Hypothalamus (tissue), 51 donors: ENCODE results near the gene SMAD4.
"Not testable (repeated sequence)": the region's sequence is repeated elsewhere in the genome, so short reads cannot be mapped to it uniquely, and the experiment has no call there.

Experiments used
- DNase-seq, 51 donors: peaks; one replicate each; lab custom pipeline; 2025; lab: John Stamatoyannopoulos, UW

Gene SMAD4

DNA sequence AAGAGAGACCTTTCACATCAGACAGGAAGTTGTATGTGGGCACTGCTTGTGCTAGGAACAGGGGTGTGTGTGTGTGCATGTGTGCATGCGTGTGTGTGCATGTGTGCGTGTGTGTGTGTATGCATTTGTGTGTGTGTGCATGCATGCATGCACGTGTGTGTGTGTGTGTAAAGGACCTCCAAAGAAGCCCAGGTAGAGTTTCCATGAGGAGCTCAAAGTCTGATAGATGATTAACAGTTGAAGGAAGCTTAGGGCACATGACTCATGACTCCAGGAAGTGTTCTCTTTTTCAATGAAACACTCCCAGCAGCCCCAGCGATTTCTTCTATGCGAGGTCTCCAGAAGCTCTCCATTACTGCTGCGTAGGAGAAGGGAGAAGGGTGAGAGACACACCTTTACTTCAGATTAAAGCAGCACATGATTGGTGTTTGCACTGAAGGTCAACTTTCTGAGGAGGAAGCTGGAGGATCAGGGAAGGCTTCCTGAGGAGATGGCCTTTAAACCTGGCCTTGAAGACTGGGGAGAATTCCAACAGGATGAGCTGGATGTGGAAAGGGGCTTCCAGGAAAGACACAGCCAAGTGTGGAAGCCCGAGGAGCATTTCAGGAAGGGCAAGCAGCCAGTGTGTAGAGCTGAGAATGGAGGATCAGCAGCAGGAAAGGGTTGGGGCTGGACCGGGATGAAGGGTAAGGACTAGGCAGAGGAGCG, 77.7 kb downstream of the SMAD4 start:
- no peak for DNase-seq

GRCh38 chr18:51108330-51108729, 78.3 kb downstream of the SMAD4 start:
- no peak for DNase-seq

GRCh38 chr18:51110073-51110797, 80.2 kb downstream of the SMAD4 start:
- peak in 43 of 51 donors; percentile 3 to 78 (median 33) for DNase-seq

DNA sequence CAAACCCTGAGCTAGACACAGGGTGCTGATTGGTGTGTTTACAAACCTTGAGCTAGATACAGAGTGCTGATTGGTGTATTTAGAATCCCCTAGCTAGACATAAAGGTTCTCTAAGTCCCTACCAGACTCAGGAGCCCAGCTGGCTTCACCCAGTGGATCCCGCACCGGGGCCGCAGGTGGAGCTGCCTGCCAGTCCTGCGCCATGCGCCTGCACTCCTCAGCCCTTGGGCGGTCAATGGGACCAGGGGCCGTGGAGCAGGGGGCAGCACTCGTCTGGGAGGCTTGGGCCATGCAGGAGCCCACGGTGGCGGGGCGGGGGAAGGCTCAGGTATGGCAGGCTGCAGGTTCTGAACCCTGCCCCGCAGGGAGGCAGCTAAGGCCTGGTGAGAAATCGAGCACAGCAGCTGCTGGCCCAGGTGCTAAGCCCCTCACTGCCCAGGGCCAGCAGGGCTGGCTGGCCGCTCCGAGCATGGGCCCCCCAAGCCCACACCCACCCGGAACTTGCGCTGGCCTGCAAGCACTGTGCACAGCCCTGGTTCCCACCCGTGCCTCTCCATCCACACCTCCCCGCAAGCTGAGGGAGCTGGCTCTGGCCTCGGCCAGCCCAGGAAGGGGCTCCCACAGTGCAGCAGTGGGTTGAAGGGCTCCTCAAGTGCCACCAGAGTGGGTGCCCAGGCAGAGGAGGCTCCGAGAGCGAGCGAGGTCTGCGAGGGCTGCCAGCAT, 81.8 kb downstream of the SMAD4 start:
- DNase-seq: not testable (repeated sequence)

DNA sequence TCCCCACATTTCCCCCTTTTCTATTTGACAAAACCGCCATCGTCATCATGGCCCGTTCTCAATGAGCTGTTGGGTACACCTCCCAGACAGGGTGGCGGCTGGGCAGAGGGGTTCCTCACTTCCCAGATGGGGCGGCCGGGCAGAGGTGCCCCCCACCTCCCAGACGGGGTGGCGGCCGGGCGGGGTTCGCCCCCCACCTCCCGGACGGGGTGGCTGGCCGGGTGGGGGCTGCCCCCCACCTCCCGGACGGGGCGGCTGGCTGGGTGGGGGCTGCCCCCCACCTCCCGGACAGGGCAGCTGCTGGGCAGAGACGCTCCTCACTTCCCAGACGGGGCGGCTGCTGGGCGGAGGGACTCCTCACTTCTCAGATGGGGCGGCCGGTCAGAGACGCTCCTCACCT, 87.0 kb downstream of the SMAD4 start:
- not testable (repeated sequence) for DNase-seq

GRCh38 chr18:51119561-51119960, 89.5 kb downstream of the SMAD4 start:
- DNase-seq: not testable (repeated sequence)

DNA sequence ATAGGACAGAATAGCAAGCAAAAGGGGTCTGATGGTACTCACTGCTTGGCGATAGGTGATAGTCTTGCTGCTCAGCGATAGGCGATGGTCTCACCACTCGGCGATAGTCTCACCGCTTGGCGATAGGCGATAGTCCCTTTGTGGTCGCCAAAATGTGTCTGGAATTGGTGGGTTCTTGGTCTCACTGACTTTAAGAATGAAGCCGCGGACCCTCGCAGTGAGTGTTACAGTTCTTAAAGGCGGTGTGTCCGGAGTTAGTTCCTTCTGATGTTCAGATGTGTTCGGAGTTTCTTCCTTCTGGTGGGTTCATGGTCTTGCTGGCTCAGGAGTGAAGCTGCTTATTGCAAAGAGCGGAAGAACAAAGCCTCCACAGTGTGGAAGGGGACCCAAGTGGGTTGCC, 90.0 kb downstream of the SMAD4 start:
- DNase-seq: not testable (repeated sequence)

GRCh38 chr18:51120809-51121596, 91.0 kb downstream of the SMAD4 start:
- DNase-seq: no peak

DNA sequence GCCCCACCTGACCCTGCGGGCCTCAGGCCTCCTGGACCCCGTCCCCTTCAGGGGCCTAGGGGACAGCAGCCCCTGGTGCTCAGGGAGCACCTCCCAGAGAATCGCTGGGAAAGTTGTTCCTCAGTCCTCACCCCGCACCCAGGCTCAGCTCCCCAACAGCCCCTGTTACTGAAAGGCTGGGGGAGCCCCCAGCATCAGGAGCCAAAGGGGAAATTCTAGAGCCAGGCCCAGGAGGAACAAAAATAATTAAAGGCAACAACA, 91.5 kb downstream of the SMAD4 start:
- no peak for DNase-seq

DNA sequence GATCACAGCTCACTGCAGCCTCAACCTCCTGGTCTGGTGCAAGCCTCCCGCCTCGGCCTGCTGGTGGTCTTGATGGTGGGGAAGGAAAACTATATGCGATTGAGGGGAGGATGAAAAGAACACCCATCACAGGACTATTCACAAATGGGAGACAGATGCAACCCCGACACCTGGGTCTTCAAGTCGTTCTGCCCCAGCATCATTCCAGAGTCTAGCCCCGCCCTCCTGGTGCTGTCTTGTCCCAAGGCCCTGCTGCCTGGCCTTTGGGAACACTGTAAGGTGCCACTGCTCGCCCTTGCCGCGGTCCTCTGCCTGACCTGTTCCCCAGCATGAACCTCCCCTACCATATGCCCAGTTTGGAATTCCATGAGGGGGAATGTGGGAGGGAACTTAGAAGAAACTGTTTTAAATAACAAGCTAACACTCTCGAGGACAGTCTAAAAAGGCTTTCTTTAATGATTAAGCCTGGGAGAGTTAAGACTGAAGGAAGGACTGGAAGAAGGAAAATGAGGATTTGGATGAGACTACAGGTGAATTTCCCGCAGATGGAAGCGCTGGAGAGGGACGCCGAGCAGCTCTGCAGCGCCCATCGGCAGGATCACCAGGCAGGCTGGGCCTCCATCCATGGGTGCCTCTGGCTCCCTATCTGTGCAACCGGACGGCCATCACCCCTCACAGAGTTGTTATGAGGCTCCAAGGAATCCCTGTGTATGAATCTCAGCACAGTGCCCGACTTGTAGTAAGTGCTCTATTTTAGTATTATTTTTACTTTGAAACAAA, 92.4 kb downstream of the SMAD4 start:
- no peak for DNase-seq

DNA sequence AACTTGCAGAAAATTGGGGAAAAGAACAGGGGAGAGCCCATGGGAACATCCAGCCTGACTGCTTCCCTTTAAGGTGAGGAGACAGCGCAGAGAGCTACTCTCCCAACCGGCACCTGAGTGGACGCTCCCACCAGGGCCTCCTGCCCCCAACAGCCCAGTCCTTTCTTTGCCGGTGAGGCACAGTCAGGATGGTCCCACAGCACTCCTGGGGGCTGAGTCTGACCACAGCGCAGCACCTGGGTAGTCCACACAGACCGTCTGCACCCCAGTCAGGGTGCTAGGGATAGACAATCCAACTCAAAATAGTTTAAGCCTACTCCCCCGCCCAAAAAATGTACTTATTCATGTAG, 93.0 kb downstream of the SMAD4 start:
- DNase-seq: no peak

DNA sequence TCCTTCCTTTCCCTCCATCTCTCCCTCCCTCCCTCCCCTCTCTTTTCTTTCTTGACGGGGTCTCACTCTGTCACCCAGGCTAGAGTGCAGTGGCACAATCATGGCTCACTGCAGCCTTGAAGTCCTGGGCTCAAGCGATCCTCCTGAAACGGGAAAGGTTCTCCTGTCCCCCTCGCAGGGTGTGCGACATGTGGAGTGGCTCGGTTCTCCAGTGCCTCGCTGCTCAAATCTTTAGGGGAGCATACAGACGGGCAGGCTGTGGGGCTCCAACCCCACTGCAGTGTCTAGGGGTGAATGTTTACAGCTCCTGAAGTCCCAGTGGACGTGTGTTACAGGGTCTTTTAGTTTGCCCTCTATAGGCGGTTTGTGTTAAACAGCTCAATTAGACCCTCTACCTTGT, 93.5 kb downstream of the SMAD4 start:
- no peak for DNase-seq

DNA sequence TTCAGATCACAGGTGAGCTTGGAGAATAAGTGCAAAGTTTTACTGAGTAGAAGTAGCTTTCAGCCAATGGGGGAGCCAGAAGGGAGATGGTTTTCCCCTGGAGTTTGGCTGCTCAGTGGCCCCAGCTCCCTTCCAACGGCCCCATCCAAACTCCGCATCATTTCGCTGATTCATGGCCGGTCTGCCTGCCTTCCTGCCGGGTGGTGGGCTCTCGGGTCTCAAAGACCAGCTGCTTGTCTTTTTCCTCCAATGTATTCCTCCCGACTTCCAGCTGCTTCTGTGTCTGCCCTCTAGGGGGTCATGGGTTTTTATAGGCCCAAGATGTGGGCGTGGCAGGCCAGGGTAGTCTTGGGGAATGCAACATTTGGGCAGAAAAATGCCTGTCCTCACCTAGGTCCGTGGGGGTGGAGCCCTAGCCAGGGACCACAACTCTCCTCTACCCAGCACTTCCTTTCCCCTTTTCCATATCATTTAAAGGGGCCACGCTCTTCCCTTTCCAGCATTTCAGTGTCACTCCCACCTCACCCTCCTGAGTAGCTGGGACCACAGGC, 94.0 kb downstream of the SMAD4 start:
- no peak for DNase-seq

- no peak for DNase-seq
Measured at GRCh38 chr18:51125976-51126375, 96.0 kb downstream of the SMAD4 start.

- DNase-seq: no peak
Measured at GRCh38 chr18:51127664-51128063, 97.7 kb downstream of the SMAD4 start.

DNA sequence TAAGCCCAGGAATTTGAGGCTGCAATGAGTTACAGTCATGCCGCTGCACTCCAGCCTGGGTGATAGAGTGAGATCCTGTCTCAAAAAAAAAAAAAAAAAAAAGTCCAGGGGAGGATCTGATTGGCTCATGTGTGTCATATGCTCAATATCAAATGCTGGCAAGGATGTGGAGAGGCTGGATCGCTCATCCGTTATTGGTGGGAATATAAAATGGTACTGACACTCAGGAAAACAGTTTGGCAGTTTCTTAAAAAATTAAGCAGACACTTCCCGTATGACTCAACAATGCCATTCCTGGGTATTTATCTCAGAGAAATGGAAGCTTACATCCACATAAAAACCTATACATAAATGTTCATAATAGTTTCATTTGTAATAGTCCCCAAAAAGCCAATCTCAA, 98.5 kb downstream of the SMAD4 start:
- no peak for DNase-seq

DNA sequence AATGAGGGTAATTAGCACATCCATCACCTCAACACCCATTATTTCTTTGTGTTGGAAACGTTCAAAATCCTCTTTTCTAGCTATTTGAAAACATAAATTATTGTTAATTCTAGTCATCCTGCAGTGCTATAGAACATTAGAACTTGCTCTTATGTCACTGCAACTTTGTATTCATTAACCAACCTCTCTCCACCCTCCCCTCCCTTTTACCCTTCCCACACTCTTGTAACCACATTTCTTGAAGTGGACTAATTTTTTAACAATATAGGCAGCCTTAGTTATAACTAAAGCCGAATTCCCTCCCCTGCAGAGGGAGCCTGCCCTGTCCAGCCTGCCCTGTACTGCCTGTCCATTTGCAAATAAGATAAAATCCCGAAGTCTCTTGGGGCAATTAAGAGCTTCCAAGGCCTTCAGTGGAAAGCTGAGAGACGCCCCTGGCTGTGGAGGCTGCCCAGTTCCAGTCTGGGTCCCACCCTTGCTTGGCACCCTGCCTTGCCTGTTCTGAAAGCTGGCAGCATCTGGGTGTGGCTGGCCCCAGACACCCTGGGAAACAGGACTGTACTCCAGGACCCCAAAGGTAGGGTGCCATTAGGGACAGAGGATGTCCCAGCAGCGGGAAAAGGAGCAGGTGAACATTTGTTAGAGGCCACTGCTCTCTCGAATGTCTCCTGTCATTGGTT, 102.4 kb downstream of the SMAD4 start:
- DNase-seq: no peak

DNA sequence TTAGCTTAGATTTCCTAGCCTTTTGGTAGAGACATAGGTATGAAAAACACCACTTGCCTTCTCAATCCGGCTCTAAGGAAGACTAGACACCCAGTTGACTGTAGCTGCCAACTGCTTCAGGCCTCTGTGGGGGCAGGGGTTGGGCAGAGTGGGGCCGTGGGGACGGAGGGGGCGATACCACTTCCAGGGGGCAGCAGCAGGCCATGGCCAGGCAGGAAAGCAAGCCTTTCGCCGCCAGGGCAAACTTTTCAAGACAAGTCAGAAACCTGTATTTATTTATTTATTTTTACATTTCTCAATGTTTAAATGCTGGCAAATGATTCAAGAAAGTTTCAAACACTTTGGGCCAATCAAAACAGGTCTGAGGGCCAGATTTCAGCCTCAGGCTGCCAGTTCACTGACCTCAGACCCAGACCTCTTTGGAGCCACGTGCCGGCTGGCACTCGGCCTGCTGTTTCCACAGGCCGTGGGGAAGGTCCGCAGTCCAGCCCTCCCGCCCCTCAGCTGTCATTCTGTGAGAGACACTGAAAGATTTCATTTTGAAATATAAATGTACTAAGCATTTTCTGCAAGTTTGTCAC, 103.7 kb downstream of the SMAD4 start:
- no peak for DNase-seq
